HepG2 (cell line): ENCODE measurements around the gene ZNF556. TPM values are rescaled to one million over a fixed set of nuclear protein-coding genes. Genes with fewer than 3 reads are reported as not detected.
A peak's percentile ranks its signal among the peaks of the same experiment; 100 is the strongest.

Experiments used
- AKNA ChIP-seq: sonication (generic); formaldehyde crosslinking; IDR thresholded peaks from 2 replicates; pipeline ENCODE4 v1.4.0; 2020; ENCODE audit warnings: missing genetic modification reagents, borderline replicate concordance
- DNMT3B ChIP-seq: conservative IDR thresholded peaks from 2 replicates; pipeline ENCODE4 v1.6.1; 2016; ENCODE audit warnings: missing biosample characterization, control low read depth
- HHEX ChIP-seq: IDR thresholded peaks from 2 replicates; pipeline ENCODE4 v1.6.1; 2016; ENCODE audit warnings: control low read depth
- IRX3 ChIP-seq: sonication (generic); formaldehyde crosslinking; IDR thresholded peaks from 2 replicates; pipeline ENCODE4 v1.8.1; 2023; ENCODE audit warnings: mild to moderate bottlenecking, low read depth, missing genetic modification reagents, borderline replicate concordance
- MAFK ChIP-seq, 2 experiments: IDR thresholded peaks in 1 of 2; conservative IDR thresholded peaks in 1 of 2; 2 replicates each; pipeline ENCODE4 v1.6.1; 2011; ENCODE audit warnings: improper control_type of control experiment in 2 of 2, low read length in 2 of 2
- MAZ ChIP-seq, 2 experiments: sonication (generic) in 1 of 2; formaldehyde crosslinking in 1 of 2; IDR thresholded peaks; 2 replicates each; pipeline versions ENCODE4 v1.5.0 to v1.6.1; 2012 to 2020; ENCODE audit warnings: low read depth in 2 of 2, mild to moderate bottlenecking in 2 of 2, borderline replicate concordance in 1 of 2, improper control_type of control experiment in 1 of 2, low read length in 1 of 2, missing genetic modification reagents in 1 of 2, moderate library complexity in 1 of 2
- POLR2A ChIP-seq, 2 experiments: IDR thresholded peaks; 2 replicates each; pipeline ENCODE4 v1.6.1; 2011; ENCODE audit warnings: low read depth in 2 of 2, low read length in 2 of 2, mild to moderate bottlenecking in 1 of 2, moderate library complexity in 1 of 2; ENCODE audit not compliant: insufficient read depth in 1 of 2
- PRPF4 ChIP-seq: fragments of 200-400 bp; formaldehyde crosslinking; IDR thresholded peaks from 2 replicates; pipeline ENCODE4 v1.6.1; 2016; ENCODE audit warnings: low read length, low read depth; ENCODE audit not compliant: poor library complexity, severe bottlenecking
- ZKSCAN5 ChIP-seq: sonication (generic); formaldehyde crosslinking; IDR thresholded peaks from 2 replicates; pipeline ENCODE4 v1.5.1; 2020; ENCODE audit warnings: mild to moderate bottlenecking, missing genetic modification reagents
- ZNF746 ChIP-seq: sonication (generic); formaldehyde crosslinking; IDR thresholded peaks from 2 replicates; pipeline ENCODE4 v1.8.0; 2022; ENCODE audit warnings: mild to moderate bottlenecking, missing genetic modification reagents
- ZNF83 ChIP-seq: sonication (generic); formaldehyde crosslinking; IDR thresholded peaks from 2 replicates; pipeline ENCODE4 v1.4.0; 2020; ENCODE audit warnings: missing genetic modification reagents, mild to moderate bottlenecking, borderline replicate concordance
- polyA plus RNA-seq, 8 experiments: library from polyadenylated mRNA; depleted of rRNA in 3 of 8; stranded (reverse) in 7 of 8; unstranded in 1 of 8; fragments of >200 nt; fragmentation: Illumina TruSeq in 4 of 8; extraction: Trizol in 4 of 8; gene quantifications; 2 replicates each; pipeline versions ENCODE4 v1.2.1 to v1.2.3, GENCODE V29; 2011 to 2016; ENCODE audit warnings: low read depth in 4 of 8, missing spikeins in 1 of 8, mixed read lengths in 1 of 8; ENCODE audit not compliant: insufficient read depth in 1 of 8
- total RNA-seq, 5 experiments: library from RNA; depleted of rRNA; stranded (reverse); fragments of >200 nt; fragmentation: Illumina TruSeq; extraction: Trizol; gene quantifications; 2 replicates each; pipeline ENCODE4 v1.2.3, GENCODE V29; 2016; ENCODE audit warnings: low read depth in 1 of 5
- TF ChIP-seq, protein P1 (sequence below): sonication (generic); formaldehyde crosslinking; IDR thresholded peaks from 2 replicates; pipeline ENCODE4 v1.8.1; 2023; ENCODE audit warnings: missing genetic modification reagents, mild to moderate bottlenecking, borderline replicate concordance
- TF ChIP-seq, protein P2 (sequence below): sonication (generic); formaldehyde crosslinking; IDR thresholded peaks from 2 replicates; pipeline ENCODE4 v1.5.0; 2020; ENCODE audit warnings: mild to moderate bottlenecking, low read depth, missing genetic modification reagents, borderline replicate concordance

ZNF556 gene
- total and polyA plus RNA-seq, 2 of the 13 experiments (the other 11 are each of a cell fraction or from before 2014, with no cell fraction given) = 4.2 to 28.6 TPM

DNA sequence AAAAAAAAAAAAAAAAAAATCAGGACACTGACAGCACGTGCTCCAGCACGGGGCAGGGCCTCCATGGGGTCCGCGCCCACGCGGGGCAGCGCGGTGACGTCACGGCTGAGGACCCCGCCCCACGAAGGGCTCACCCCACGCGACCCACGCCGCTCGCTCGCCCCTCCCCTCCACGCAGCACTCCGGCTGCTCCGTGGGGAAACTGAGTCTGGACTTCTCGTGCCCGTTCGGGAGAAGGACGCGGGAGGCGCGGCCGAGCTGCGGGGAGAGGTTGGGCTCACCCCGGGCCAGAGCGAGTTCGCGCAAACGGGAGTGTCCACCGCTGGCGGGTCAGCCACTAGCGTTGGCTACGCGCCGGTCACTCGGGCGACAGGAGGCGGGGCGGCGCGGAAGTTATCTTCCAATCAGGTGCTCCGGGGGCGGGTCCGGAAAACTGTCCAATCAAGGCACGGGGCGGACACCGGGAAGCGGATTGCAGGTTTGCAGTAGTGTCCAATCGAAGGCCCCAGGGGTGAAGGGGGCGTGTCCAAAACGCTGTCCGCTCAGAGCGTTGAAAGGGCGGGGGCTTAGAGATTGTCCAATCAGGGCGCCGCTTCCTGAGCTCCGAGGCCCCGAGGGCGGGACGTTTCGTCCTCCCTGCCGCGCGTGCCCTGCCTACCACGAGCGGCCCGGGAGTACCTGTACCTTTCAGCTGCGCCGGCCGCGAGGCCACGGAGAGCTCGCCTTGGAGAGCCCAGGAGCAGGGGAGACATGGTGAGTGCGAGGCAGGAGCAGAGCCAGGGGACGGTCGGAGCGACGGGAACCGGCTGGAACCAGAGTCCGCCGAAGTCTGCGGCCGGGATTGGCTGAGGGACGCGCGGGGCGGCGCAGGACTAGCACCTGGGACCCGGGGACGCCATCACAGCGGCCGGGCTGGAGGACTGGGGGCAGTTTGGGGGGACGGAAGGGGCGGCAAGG is 33.4 kb downstream of the ZNF556 start, which contains the start of gene ZNF57 (continued):
- TF ChIP-seq ZNF746 (CRISPR knock-in tag) (no peak), ZNF83 (CRISPR knock-in tag) (no peak), ZKSCAN5 (CRISPR knock-in tag) (no peak), PRPF4 (no peak), MAZ (IDR thresholded peaks at IDR 0.05; ENCODE audit: borderline replicate concordance, low read depth, low read length) (no peak), MAZ (CRISPR knock-in tag; IDR thresholded peaks at IDR 0.05; ENCODE audit: low read depth) (no peak), IRX3 (CRISPR knock-in tag) (peak; percentile 33; the same call in 1 of the 2 replicates), POLR2A (IDR thresholded peaks at IDR 0.05; ENCODE audit: insufficient read depth in 1 of 2, low read depth in 2 of 2, low read length in 2 of 2) (peak; percentile 67 to 86), MAFK (conservative IDR thresholded peaks at IDR 0.05 in 1 of 2, IDR thresholded peaks at IDR 0.05 in 1 of 2; ENCODE audit: low read length in 2 of 2) (no peak), AKNA (CRISPR knock-in tag) (no peak; the same call in 1 of the 2 replicates), DNMT3B (CRISPR knock-in tag) (no peak), HHEX (CRISPR knock-in tag) (no peak)
- TF ChIP-seq, protein P1, sequence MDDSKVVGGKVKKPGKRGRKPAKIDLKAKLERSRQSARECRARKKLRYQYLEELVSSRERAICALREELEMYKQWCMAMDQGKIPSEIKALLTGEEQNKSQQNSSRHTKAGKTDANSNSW (CRISPR knock-in tag) = 0 out of 2 replicates have a peak, but pooled peaks have one; percentile 58
- TF ChIP-seq, protein P2, sequence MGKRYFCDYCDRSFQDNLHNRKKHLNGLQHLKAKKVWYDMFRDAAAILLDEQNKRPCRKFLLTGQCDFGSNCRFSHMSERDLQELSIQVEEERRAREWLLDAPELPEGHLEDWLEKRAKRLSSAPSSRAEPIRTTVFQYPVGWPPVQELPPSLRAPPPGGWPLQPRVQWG (CRISPR knock-in tag) = no peak
